Natural killer cell (primary cell): ENCODE results near the gene CACNA1S. TPM values are rescaled to one million over a fixed set of nuclear protein-coding genes. Genes with fewer than 3 reads are reported as not detected.

Experiments used
- ATAC-seq, 3 donors: fragments of 150-1000 bp in 2 of 3; fragments of 200-7000 bp in 1 of 3; cut with Tn5 transposase; 1 replicate in 1 of 3; 2 replicates in 2 of 3; pipeline ENCODE4 v1.10.0; 2021; ENCODE audit warnings: mild to moderate bottlenecking in 2 of 3, moderate library complexity in 2 of 3
- DNase-seq, 2 donors: peaks; one replicate each; pipeline versions ENCODE4 v3.0.0 to v3.0.0-alpha.2; 2013 to 2021; ENCODE audit warnings: mixed read lengths in 1 of 2
- H3K27ac ChIP-seq: one replicate; pipeline ENCODE4 v1.5.1; 2013; ENCODE audit warnings: mild to moderate bottlenecking, low read length
- H3K27me3 ChIP-seq: one replicate; pipeline ENCODE4 v1.6.1; 2013; ENCODE audit warnings: low read length; ENCODE audit not compliant: control insufficient read depth, insufficient read depth
- H3K36me3 ChIP-seq: one replicate; pipeline ENCODE4 v1.6.1; 2013; ENCODE audit warnings: low read length; ENCODE audit not compliant: control insufficient read depth, insufficient read depth
- H3K4me1 ChIP-seq: one replicate; pipeline ENCODE4 v1.6.1; 2013; ENCODE audit warnings: low read length; ENCODE audit not compliant: control insufficient read depth, insufficient read depth
- H3K4me3 ChIP-seq: one replicate; pipeline ENCODE4 v1.5.1; 2013; ENCODE audit warnings: low read length
- H3K9me3 ChIP-seq: one replicate; pipeline ENCODE4 v1.6.1; 2013; ENCODE audit warnings: low read length; ENCODE audit not compliant: control insufficient read depth, insufficient read depth
- H3K27ac Mint-ChIP-seq, 2 donors: one replicate each; pipeline ENCODE4 v1.8.0; 2022; ENCODE audit warnings: mild to moderate bottlenecking in 2 of 2, mixed read lengths in 2 of 2, moderate library complexity in 1 of 2
- H3K27me3 Mint-ChIP-seq, 2 donors: one replicate each; pipeline ENCODE4 v1.8.0; 2022; ENCODE audit warnings: low read depth in 2 of 2, mixed read lengths in 2 of 2
- H3K36me3 Mint-ChIP-seq: one replicate; pipeline ENCODE4 v1.8.0; 2022; ENCODE audit warnings: mixed read lengths
- H3K4me1 Mint-ChIP-seq, 2 donors: one replicate each; pipeline ENCODE4 v1.8.0; 2022; ENCODE audit warnings: mixed read lengths in 2 of 2
- H3K4me3 Mint-ChIP-seq: one replicate; pipeline ENCODE4 v1.8.0; 2022; ENCODE audit warnings: mild to moderate bottlenecking, moderate library complexity, mixed read lengths
- H3K9me3 Mint-ChIP-seq, 2 donors: one replicate each; pipeline ENCODE4 v1.8.0; 2022; ENCODE audit warnings: mixed read lengths in 2 of 2
- CTCF ChIP-seq: fragments of 200-600 bp; IDR thresholded peaks from one replicate; pipeline ENCODE4 v1.8.0; 2022; ENCODE audit warnings: antibody characterized with exemption
- WGBS: methylation state at CpG from one replicate; pipeline ENCODE4 v1.1.7; 2013; ENCODE audit warnings: missing lambda C conversion rate; ENCODE audit not compliant: insufficient coverage; 5-methylcytosine and 5-hydroxymethylcytosine counted together
- intact Hi-C: fragments of 100-400 bp; cut with micrococcal nuclease; formaldehyde crosslinking; loops from one replicate; pipeline ENCODE4 v1.14.2; 2022
- total RNA-seq, 4 donors: library from RNA; stranded (reverse); fragments of 120-200 nt in 1 of 4; gene quantifications; one replicate each; pipeline versions ENCODE4 v1.2.3 to v1.2.4, GENCODE V29; 2013 to 2022

The CACNA1S gene
- total RNA-seq, 3 donors from 2014 or later (not counting 1 experiment from before 2014, with no cell fraction given), result not detected

- H3K9me3 ChIP-seq, result no peaks in the 10 kb centered on the region
- ATAC-seq (no peak), DNase-seq (no peak)
- WGBS, result 97% methylated on average over 16 of the region's 16 CpGs
- H3K27ac ChIP-seq, result no peak overlapping the region
- H3K36me3 ChIP-seq, result peaks cover 85% of the 10 kb centered on the region
- H3K4me1 ChIP-seq, result no peaks in the 10 kb centered on the region
- Mint-ChIP-seq H3K9me3 (no peaks in the 10 kb centered on the region), H3K27me3 (no peaks in the 10 kb centered on the region), H3K4me1 (peaks cover 4 to 19% of the 10 kb centered on the region in 2 donors), H3K36me3 (peaks cover 18% of the 10 kb centered on the region), H3K4me3 (no peak overlapping the region), H3K27ac (no peak overlapping the region)
- intact Hi-C loops, result no loop called here
- no peak overlapping the region for H3K4me3 ChIP-seq
- no peak for TF ChIP-seq CTCF
- no peaks in the 10 kb centered on the region for H3K27me3 ChIP-seq
Measured at GRCh38 chr1:200998323-200998722, 113.9 kb downstream of the CACNA1S start.

- H3K4me1 Mint-ChIP-seq, result peaks cover 5 to 15% of the 10 kb centered on the region in 2 donors
- no peak for ATAC-seq
- no peak overlapping the region for H3K4me3 Mint-ChIP-seq
- Histone ChIP-seq H3K4me3 (no peak overlapping the region), H3K4me1 (no peaks in the 10 kb centered on the region), H3K27ac (no peak overlapping the region), H3K36me3 (peaks cover 94% of the 10 kb centered on the region), H3K27me3 (no peaks in the 10 kb centered on the region), H3K9me3 (no peaks in the 10 kb centered on the region)
- 86% methylated on average over 4 of the region's 4 CpGs for WGBS
- H3K9me3 Mint-ChIP-seq, result no peaks in the 10 kb centered on the region
- H3K36me3 Mint-ChIP-seq, result peaks cover 17% of the 10 kb centered on the region
- TF ChIP-seq CTCF, result no peak
- no peak for DNase-seq
- intact Hi-C loops, result no loop called here
- H3K27ac Mint-ChIP-seq, result no peak overlapping the region
- no peaks in the 10 kb centered on the region for H3K27me3 Mint-ChIP-seq
Measured at GRCh38 chr1:200992382-200993048, 119.7 kb downstream of the CACNA1S start.

- no peak overlapping the region for H3K4me3 Mint-ChIP-seq
- Histone ChIP-seq H3K4me1 (no peaks in the 10 kb centered on the region), H3K36me3 (peaks cover 95% of the 10 kb centered on the region), H3K27me3 (no peaks in the 10 kb centered on the region), H3K27ac (no peak overlapping the region), H3K4me3 (no peak overlapping the region), H3K9me3 (no peaks in the 10 kb centered on the region)
- no peaks in the 10 kb centered on the region for H3K27me3 Mint-ChIP-seq
- intact Hi-C loops, result no loop called here
- TF ChIP-seq CTCF, result no peak
- peaks cover 10% of the 10 kb centered on the region for H3K36me3 Mint-ChIP-seq
- no peaks in the 10 kb centered on the region for H3K9me3 Mint-ChIP-seq
- DNase-seq (no peak), ATAC-seq (no peak)
- peaks cover 5 to 6% of the 10 kb centered on the region in 2 donors for H3K4me1 Mint-ChIP-seq
- 96% methylated on average over 10 of the region's 10 CpGs for WGBS
- no peak overlapping the region for H3K27ac Mint-ChIP-seq
Measured at GRCh38 chr1:200991097-200991614, 121.1 kb downstream of the CACNA1S start.

GRCh38 chr1:200990114-200990513, 122.1 kb downstream of the CACNA1S start:
- intact Hi-C loops, result no loop called here

More at GRCh38 chr1:200990114-200990513, 122.1 kb downstream of the CACNA1S start:
- ATAC-seq, result no peak
- no peak for DNase-seq
- Histone ChIP-seq H3K36me3 (peaks cover 92% of the 10 kb centered on the region), H3K4me3 (no peak overlapping the region), H3K27ac (no peak overlapping the region), H3K27me3 (no peaks in the 10 kb centered on the region), H3K4me1 (no peaks in the 10 kb centered on the region), H3K9me3 (no peaks in the 10 kb centered on the region)
- Mint-ChIP-seq H3K4me1 (peaks cover 3 to 5% of the 10 kb centered on the region in 2 donors), H3K27me3 (no peaks in the 10 kb centered on the region), H3K36me3 (peaks cover 7% of the 10 kb centered on the region), H3K4me3 (no peak overlapping the region), H3K9me3 (no peaks in the 10 kb centered on the region), H3K27ac (no peak overlapping the region)
- TF ChIP-seq CTCF, result no peak
- WGBS, result 95% methylated on average over 9 of the region's 9 CpGs
